Progenitor cell of endocrine pancreas (in vitro differentiated cells): Measurements from ENCODE around the gene SH3BP5. TPM values are rescaled to one million over a fixed set of nuclear protein-coding genes. Genes with fewer than 3 reads are reported as not detected.

ENCODE experiments used
- DNase-seq: peaks from one replicate; pipeline ENCODE4 v3.0.0; 2021; ENCODE audit warnings: low spot score; ENCODE audit not compliant: unreplicated experiment
- H3K27ac Mint-ChIP-seq: 2 replicates; pipeline ENCODE4 v1.8.0; 2021; ENCODE audit warnings: mild to moderate bottlenecking, moderate library complexity, mixed read lengths
- H3K27me3 Mint-ChIP-seq: 2 replicates; pipeline ENCODE4 v1.8.0; 2021; ENCODE audit warnings: mixed read lengths
- H3K36me3 Mint-ChIP-seq: 2 replicates; pipeline ENCODE4 v1.8.0; 2022; ENCODE audit warnings: mixed read lengths; ENCODE audit not compliant: insufficient read depth
- H3K4me1 Mint-ChIP-seq: 2 replicates; pipeline ENCODE4 v1.8.0; 2021; ENCODE audit warnings: low read depth, mixed read lengths
- H3K4me3 Mint-ChIP-seq: 2 replicates; pipeline ENCODE4 v1.8.0; 2021; ENCODE audit warnings: low read depth, mild to moderate bottlenecking, moderate library complexity, mixed read lengths
- H3K9me3 Mint-ChIP-seq: 2 replicates; pipeline ENCODE4 v1.8.0; 2021; ENCODE audit warnings: low read depth, mixed read lengths
- total RNA-seq: library from RNA; stranded (reverse); gene quantifications from 2 replicates; pipeline ENCODE4 v1.2.1, GENCODE V29; 2021
- TF ChIP-seq, protein P1 (sequence below): fragments of 200-600 bp; sonication (generic); IDR thresholded peaks from one replicate; pipeline ENCODE4 v1.5.0; 2021; ENCODE audit warnings: antibody characterized with exemption, mild to moderate bottlenecking; ENCODE audit not compliant: unreplicated experiment

The SH3BP5 gene
- total RNA-seq, 1 donor from 2014 or later = 11.6 TPM

DNA sequence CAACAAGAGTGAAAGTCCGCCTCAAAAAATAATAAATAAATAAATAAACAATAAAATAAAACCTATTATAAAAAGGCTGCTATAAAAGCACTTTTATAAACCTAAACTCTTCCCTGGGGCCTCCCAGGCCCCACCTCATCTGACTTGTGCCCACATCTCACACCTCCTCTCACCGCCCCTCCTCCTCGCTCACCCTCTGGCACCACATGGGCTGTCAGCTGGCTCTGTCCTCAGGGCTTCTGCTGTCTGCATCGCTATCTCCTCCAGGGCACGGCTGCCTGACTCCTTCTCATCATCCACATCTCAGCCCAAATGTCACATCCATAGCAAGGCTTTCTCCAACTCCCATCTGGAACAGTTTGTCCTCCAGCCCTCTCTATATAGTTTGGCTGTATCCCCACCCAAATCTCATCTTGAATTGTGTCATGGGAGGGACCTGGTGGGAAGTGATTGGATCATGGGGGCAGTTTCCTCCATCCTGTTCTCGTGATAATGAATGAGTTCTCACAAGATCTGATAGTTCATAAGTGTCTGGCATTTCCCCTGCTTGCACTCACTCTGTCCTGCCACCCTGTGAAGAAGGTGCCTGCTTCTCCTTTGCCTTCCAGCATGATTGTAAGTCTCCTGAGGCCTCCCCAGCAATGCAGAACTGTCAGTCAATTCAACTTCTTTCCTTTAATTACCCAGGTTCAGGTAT lies 8.8 kb upstream of the SH3BP5 start:
- no peak for DNase-seq
- H3K27ac Mint-ChIP-seq = no peak overlapping the region
- no peaks in the 10 kb centered on the region for H3K36me3 Mint-ChIP-seq
- H3K9me3 Mint-ChIP-seq = no peaks in the 10 kb centered on the region
- no peak overlapping the region for H3K4me3 Mint-ChIP-seq
- no peaks in the 10 kb centered on the region for H3K27me3 Mint-ChIP-seq
- H3K4me1 Mint-ChIP-seq = peaks cover 12% of the 10 kb centered on the region
- TF ChIP-seq, protein P1, sequence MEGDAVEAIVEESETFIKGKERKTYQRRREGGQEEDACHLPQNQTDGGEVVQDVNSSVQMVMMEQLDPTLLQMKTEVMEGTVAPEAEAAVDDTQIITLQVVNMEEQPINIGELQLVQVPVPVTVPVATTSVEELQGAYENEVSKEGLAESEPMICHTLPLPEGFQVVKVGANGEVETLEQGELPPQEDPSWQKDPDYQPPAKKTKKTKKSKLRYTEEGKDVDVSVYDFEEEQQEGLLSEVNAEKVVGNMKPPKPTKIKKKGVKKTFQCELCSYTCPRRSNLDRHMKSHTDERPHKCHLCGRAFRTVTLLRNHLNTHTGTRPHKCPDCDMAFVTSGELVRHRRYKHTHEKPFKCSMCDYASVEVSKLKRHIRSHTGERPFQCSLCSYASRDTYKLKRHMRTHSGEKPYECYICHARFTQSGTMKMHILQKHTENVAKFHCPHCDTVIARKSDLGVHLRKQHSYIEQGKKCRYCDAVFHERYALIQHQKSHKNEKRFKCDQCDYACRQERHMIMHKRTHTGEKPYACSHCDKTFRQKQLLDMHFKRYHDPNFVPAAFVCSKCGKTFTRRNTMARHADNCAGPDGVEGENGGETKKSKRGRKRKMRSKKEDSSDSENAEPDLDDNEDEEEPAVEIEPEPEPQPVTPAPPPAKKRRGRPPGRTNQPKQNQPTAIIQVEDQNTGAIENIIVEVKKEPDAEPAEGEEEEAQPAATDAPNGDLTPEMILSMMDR = no peak

DNA sequence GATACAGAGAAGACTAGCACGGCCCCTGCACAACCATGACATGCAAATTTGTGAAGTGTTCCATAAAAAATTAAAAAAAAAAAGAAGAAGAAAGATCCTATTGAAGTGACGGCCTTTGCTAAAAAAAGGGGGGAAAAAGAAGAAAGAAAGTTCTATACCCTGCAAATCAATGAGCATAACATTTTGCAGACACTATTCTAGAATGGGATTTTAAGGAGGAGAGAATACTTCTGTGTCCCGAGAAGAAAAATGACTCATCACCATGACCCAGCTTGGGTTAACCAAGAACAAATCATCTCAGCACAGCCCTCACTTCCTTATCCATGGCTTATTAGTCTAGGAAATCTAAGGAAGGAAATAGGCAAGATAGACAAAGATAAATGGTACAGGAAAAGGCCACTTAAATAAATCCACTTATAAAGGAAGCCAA lies 7.4 kb upstream of the SH3BP5 start:
- H3K4me1 Mint-ChIP-seq = peaks cover 4% of the 10 kb centered on the region
- H3K27me3 Mint-ChIP-seq = no peaks in the 10 kb centered on the region

DNA sequence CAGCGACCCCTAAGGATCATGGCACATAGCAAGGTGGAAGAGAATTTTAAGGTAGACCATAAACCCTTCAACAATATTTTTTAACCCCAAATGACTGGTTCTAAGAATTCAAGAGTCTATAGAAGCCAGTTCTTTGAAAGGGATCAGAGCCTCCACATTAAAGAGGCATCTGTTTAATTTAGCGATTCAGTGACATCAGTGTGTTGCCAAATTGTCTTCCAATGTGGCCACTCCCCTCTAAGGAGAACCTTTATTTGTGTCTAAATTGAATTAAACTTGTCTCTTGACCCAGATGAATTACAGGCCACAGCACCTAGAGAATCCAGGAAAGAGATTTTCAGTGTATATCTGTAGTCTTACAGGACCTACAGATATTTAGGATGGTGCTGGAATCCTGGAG lies 6.6 kb upstream of the SH3BP5 start:
- H3K9me3 Mint-ChIP-seq = no peaks in the 10 kb centered on the region
- H3K4me1 Mint-ChIP-seq = peaks cover 2% of the 10 kb centered on the region
- DNase-seq = no peak
- no peak overlapping the region for H3K4me3 Mint-ChIP-seq
- H3K36me3 Mint-ChIP-seq = no peaks in the 10 kb centered on the region
- H3K27me3 Mint-ChIP-seq = no peaks in the 10 kb centered on the region
- TF ChIP-seq, protein P1 = no peak
- H3K27ac Mint-ChIP-seq = no peak overlapping the region

More for the DNA sequence above, 7.4 kb upstream of the SH3BP5 start:
- TF ChIP-seq, protein P1 = no peak
- H3K4me3 Mint-ChIP-seq = no peak overlapping the region
- no peaks in the 10 kb centered on the region for H3K36me3 Mint-ChIP-seq
- H3K9me3 Mint-ChIP-seq = no peaks in the 10 kb centered on the region
- DNase-seq = no peak
- no peak overlapping the region for H3K27ac Mint-ChIP-seq

DNA sequence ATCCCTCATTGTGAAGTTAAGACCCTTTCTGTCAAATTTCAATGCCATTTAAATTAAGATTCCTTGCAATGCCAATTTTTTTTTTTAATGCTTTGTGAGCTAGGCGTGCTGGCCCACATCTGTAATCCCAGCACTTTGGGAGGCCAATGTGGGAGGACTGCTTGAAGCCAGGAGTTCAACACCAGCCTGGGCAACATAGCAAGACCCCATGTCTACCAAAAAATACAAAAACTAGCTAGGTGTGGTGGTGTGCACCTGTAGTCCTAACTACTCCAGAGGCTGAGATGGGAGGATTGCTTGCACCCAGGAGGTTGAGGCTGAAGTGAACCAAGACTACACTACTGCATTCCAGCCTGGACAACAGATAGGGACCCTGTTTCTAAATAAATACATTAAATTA lies 5.6 kb upstream of the SH3BP5 start:
- Mint-ChIP-seq H3K4me1 (peaks cover under 1% of the 10 kb centered on the region), H3K9me3 (no peaks in the 10 kb centered on the region), H3K27me3 (peaks cover 2% of the 10 kb centered on the region), H3K4me3 (no peak overlapping the region), H3K27ac (no peak overlapping the region), H3K36me3 (no peaks in the 10 kb centered on the region)
- TF ChIP-seq, protein P1 = no peak
- DNase-seq = no peak

DNA sequence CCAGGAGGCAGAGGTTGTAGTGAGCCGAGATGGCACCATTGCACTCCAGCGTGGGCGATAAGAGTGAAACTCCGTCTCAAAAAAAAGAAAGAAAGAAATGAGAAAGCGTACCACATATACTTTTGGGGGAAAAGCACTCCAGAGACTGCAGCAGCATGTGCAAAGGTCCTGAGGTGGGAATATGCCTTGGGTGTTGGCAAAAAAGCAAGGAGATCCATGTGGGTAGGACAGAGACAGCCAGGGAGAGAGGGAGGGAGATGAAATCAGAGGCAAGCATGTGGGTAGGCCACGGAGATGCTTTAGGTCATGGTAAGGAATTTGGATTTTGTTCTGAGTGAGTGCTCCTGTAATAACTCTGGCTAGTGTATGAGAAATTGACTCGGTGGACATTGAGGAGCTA lies 3.7 kb upstream of the SH3BP5 start:
- no peak overlapping the region for H3K27ac Mint-ChIP-seq
- H3K9me3 Mint-ChIP-seq = no peaks in the 10 kb centered on the region
- H3K27me3 Mint-ChIP-seq = peaks cover 9% of the 10 kb centered on the region

More for the DNA sequence above, 3.7 kb upstream of the SH3BP5 start:
- Mint-ChIP-seq H3K4me1 (peaks cover 9% of the 10 kb centered on the region), H3K4me3 (no peak overlapping the region), H3K36me3 (no peaks in the 10 kb centered on the region)
- no peak for DNase-seq
- TF ChIP-seq, protein P1 = no peak
